SK-N-SH (cell line): ENCODE data around the gene VEGFA. TPM values are rescaled to one million over a fixed set of nuclear protein-coding genes. Genes with fewer than 3 reads are reported as not detected.

Experiments used
- CTCF ChIA-PET: fragments of 300-600, 350-600 bp; formaldehyde crosslinking; extraction: SDS; loops from one replicate; lab custom pipeline; 2021; lab: Yijun Ruan, JAX
- POLR2A ChIA-PET: fragments of 350-600 bp; sonication (Branson Sonifier 250); formaldehyde crosslinking; extraction: SDS; loops from one replicate; lab custom pipeline; 2020; ENCODE audit warnings: antibody characterized with exemption, inconsistent platforms; lab: Yijun Ruan, JAX
- DNase-seq: peaks from one replicate; pipeline ENCODE4 v3.0.0; 2012
- H2AFZ ChIP-seq: fragments of 200-600 bp; sonication (generic); 2 replicates; pipeline ENCODE4 v1.8.1; 2016; ENCODE audit warnings: antibody characterized with exemption, mild to moderate bottlenecking, low read depth
- H3F3A ChIP-seq: fragments of 200-600 bp; sonication (generic); replicated peaks from 2 replicates; pipeline ENCODE3; 2016; ENCODE audit warnings: antibody characterized with exemption, mild to moderate bottlenecking; ENCODE audit not compliant: insufficient read depth
- H3K27ac ChIP-seq, 2 experiments: fragments of 200-500 bp in 1 of 2; fragments of 200-600 bp in 1 of 2; sonication (Bioruptor generic) in 1 of 2; sonication (generic), shearing (Covaris generic) in 1 of 2; 2 replicates each; pipeline versions ENCODE4 v1.5.1 to v1.6.1; 2014 to 2016; ENCODE audit warnings: low read depth in 2 of 2, inconsistent platforms in 1 of 2, low read length in 1 of 2, mild to moderate bottlenecking in 1 of 2, mixed read lengths in 1 of 2
- H3K27me3 ChIP-seq: fragments of 200-600 bp; sonication (generic), shearing (Covaris generic); 2 replicates; pipeline ENCODE4 v1.6.1; 2016; ENCODE audit warnings: mixed run types; ENCODE audit not compliant: insufficient read depth
- H3K36me3 ChIP-seq, 2 experiments: fragments of 200-500 bp in 1 of 2; fragments of 200-600 bp in 1 of 2; sonication (Bioruptor generic) in 1 of 2; sonication (generic) in 1 of 2; replicated peaks in 1 of 2; 2 replicates each; pipeline versions ENCODE3 to v1.5.1; 2014 to 2016; ENCODE audit warnings: low read length in 1 of 2, mild to moderate bottlenecking in 1 of 2; ENCODE audit not compliant: insufficient read depth in 2 of 2, control insufficient read depth in 1 of 2
- H3K4me1 ChIP-seq, 2 experiments: fragments of 200-500 bp in 1 of 2; fragments of 200-600 bp in 1 of 2; sonication (Bioruptor generic) in 1 of 2; sonication (generic), shearing (Covaris generic) in 1 of 2; 2 replicates each; pipeline versions ENCODE4 v1.5.1 to v1.6.1; 2014 to 2016; ENCODE audit warnings: low read depth in 1 of 2, low read length in 1 of 2, mixed run types in 1 of 2; ENCODE audit not compliant: insufficient read depth in 2 of 2, control insufficient read depth in 1 of 2
- H3K4me2 ChIP-seq: fragments of 200-600 bp; sonication (generic), shearing (Covaris generic); 2 replicates; pipeline ENCODE4 v1.6.1; 2017; ENCODE audit warnings: mixed run types
- H3K4me3 ChIP-seq, 2 experiments: fragments of 200-500 bp in 1 of 2; fragments of 200-600 bp in 1 of 2; sonication (Bioruptor generic) in 1 of 2; sonication (generic), shearing (Covaris generic) in 1 of 2; 2 replicates each; pipeline versions ENCODE4 v1.5.1 to v1.8.1; 2014 to 2016; ENCODE audit warnings: low read depth in 2 of 2, inconsistent platforms in 1 of 2, low read length in 1 of 2, mild to moderate bottlenecking in 1 of 2, mixed read lengths in 1 of 2, moderate library complexity in 1 of 2
- H3K79me2 ChIP-seq: fragments of 200-600 bp; sonication (generic); 2 replicates; pipeline ENCODE4 v1.8.1; 2017; ENCODE audit warnings: mild to moderate bottlenecking; ENCODE audit not compliant: insufficient read depth
- H3K9ac ChIP-seq: fragments of 200-600 bp; sonication (generic); 2 replicates; pipeline ENCODE4 v1.6.1; 2017; ENCODE audit warnings: mixed run types
- H3K9me2 ChIP-seq: fragments of 200-600 bp; sonication (generic); 2 replicates; pipeline ENCODE4 v1.6.1; 2017; ENCODE audit warnings: mixed run types
- H3K9me3 ChIP-seq: fragments of 200-600 bp; sonication (generic); 2 replicates; pipeline ENCODE4 v1.6.1; 2017; ENCODE audit warnings: mixed run types, mild to moderate bottlenecking, moderate library complexity
- H4K20me1 ChIP-seq: fragments of 200-600 bp; sonication (generic); 2 replicates; pipeline ENCODE4 v1.6.1; 2017; ENCODE audit warnings: mild to moderate bottlenecking, mixed run types; ENCODE audit not compliant: insufficient read depth
- CHD2 ChIP-seq: fragments of 150-350 bp; IDR thresholded peaks from 2 replicates; pipeline ENCODE4 v1.6.1; 2018; ENCODE audit warnings: low read length; ENCODE audit not compliant: partially characterized antibody
- FOXJ3 ChIP-seq: sonication (generic); formaldehyde crosslinking; IDR thresholded peaks from 2 replicates; pipeline ENCODE4 v1.5.1; 2020; ENCODE audit warnings: mild to moderate bottlenecking, missing genetic modification reagents
- FOXM1 ChIP-seq: IDR thresholded peaks from 2 replicates; pipeline ENCODE4 v1.4.0; 2012; ENCODE audit warnings: low read depth, mild to moderate bottlenecking
- GABPA ChIP-seq: IDR thresholded peaks from 2 replicates; pipeline ENCODE4 v1.4.0; 2012; ENCODE audit warnings: low read depth, mild to moderate bottlenecking
- MAX ChIP-seq: IDR thresholded peaks from 2 replicates; pipeline ENCODE4 v1.4.0; 2012; ENCODE audit warnings: low read depth
- POLR2AphosphoS5 ChIP-seq: IDR thresholded peaks from 2 replicates; pipeline ENCODE4 v1.6.1; 2012; ENCODE audit warnings: low read depth, low read length
- RAD21 ChIP-seq: IDR thresholded peaks from 2 replicates; pipeline ENCODE4 v1.6.1; 2012; ENCODE audit warnings: mild to moderate bottlenecking, low read length
- REST ChIP-seq: IDR thresholded peaks from 2 replicates; pipeline ENCODE4 v1.6.1; 2012; ENCODE audit warnings: mild to moderate bottlenecking, low read depth, low read length, moderate library complexity
- RXRA ChIP-seq: IDR thresholded peaks from 2 replicates; pipeline ENCODE4 v1.4.0; 2012; ENCODE audit warnings: low read depth, mild to moderate bottlenecking, borderline replicate concordance
- SIN3A ChIP-seq: IDR thresholded peaks from 2 replicates; pipeline ENCODE4 v1.6.1; 2012; ENCODE audit warnings: low read depth, mild to moderate bottlenecking, low read length, moderate library complexity, borderline replicate concordance
- USF2 ChIP-seq: fragments of 150-350 bp; IDR thresholded peaks from 2 replicates; pipeline ENCODE4 v1.6.1; 2017; ENCODE audit warnings: antibody characterized with exemption, low read length, low read depth, borderline replicate concordance
- WGBS: methylation state at CpG from one replicate; pipeline ENCODE4 v1.1.6; 2017; ENCODE audit warnings: low lambda C conversion rate; 5-methylcytosine and 5-hydroxymethylcytosine counted together
- polyA plus RNA-seq, 3 experiments: library from polyadenylated mRNA; depleted of rRNA; stranded (reverse); fragments of >200 nt; gene quantifications; 2 replicates each; pipeline ENCODE4 v1.2.3, GENCODE V29; 2012

VEGFA gene
- polyA plus RNA-seq, 1 of the 3 experiments (the other 2 are of a cell fraction), result 81.0 TPM

GRCh38 chr6:43826730-43827129 is 56.7 kb downstream of the VEGFA start:
- CTCF ChIA-PET, result interaction anchor here (1.4 kb wide), 1 partner anchor 52 kb away, joined by 3 read pairs; no protein-coding TSS in a partner anchor
- 64% methylated on average over 4 of the region's 4 CpGs for WGBS
- no peaks in the 10 kb centered on the region for H3K27me3 ChIP-seq

GRCh38 chr6:43827898-43828297 is 57.9 kb downstream of the VEGFA start:
- no peaks in the 10 kb centered on the region for H3K9me3 ChIP-seq
- H3K4me2 ChIP-seq, result no peak overlapping the region
- DNase-seq, result no peak
- H2AFZ ChIP-seq, result no peak overlapping the region
- H3K4me3 ChIP-seq, result no peak overlapping the region
- H3K79me2 ChIP-seq, result no peaks in the 10 kb centered on the region
- peaks cover 0 to 5% of the 10 kb centered on the region in 2 experiments; a peak in 1 of 4 replicates for H3K4me1 ChIP-seq
- TF ChIP-seq REST (no peak), FOXM1 (no peak), RXRA (no peak), CHD2 (no peak), USF2 (no peak), RAD21 (no peak), MAX (no peak), SIN3A (no peak), FOXJ3 (CRISPR knock-in tag) (no peak), GABPA (no peak), POLR2AphosphoS5 (no peak)
- H3K36me3 ChIP-seq, result no peaks in the 10 kb centered on the region
- no peaks in the 10 kb centered on the region for H3K27me3 ChIP-seq
- H3K27ac ChIP-seq, result no peak overlapping the region
- WGBS, result 85% methylated on average over 9 of the region's 10 CpGs
- no peaks in the 10 kb centered on the region for H4K20me1 ChIP-seq
- H3K9me2 ChIP-seq, result no peaks in the 10 kb centered on the region
- no peak overlapping the region for H3K9ac ChIP-seq
- no peaks in the 10 kb centered on the region for H3F3A ChIP-seq
- POLR2A ChIA-PET, result no interaction called here
- CTCF ChIA-PET, result interaction anchor here (0.8 to 2.6 kb wide), 3 partner anchors 11 to 54 kb away, joined by 3 to 10 read pairs (median 8); no protein-coding TSS in a partner anchor

More at GRCh38 chr6:43826730-43827129, 56.7 kb downstream of the VEGFA start:
- Histone ChIP-seq H3K36me3 (no peaks in the 10 kb centered on the region), H3F3A (no peaks in the 10 kb centered on the region), H3K9me2 (no peaks in the 10 kb centered on the region), H3K9me3 (no peaks in the 10 kb centered on the region), H4K20me1 (no peaks in the 10 kb centered on the region), H3K27ac (no peak overlapping the region), H3K4me1 (no peaks in the 10 kb centered on the region; a peak in 1 of 4 replicates), H3K79me2 (no peaks in the 10 kb centered on the region), H2AFZ (no peak overlapping the region), H3K4me2 (no peak overlapping the region), H3K4me3 (no peak overlapping the region), H3K9ac (no peak overlapping the region)
- no peak for DNase-seq
- TF ChIP-seq REST (peak; percentile 47; the same call in 1 of the 2 replicates), MAX (no peak)
- POLR2A ChIA-PET, result no interaction called here
